Thyroid gland (tissue), 4 donors: ENCODE results near the gene CLK3. TPM values are rescaled to one million over a fixed set of nuclear protein-coding genes. Genes with fewer than 3 reads are reported as not detected.

ENCODE experiments used
- DNase-seq, 2 donors: peaks; one replicate each; pipeline ENCODE4 v3.0.0-alpha.2; 2019
- H3K27ac ChIP-seq, 3 donors: fragments of 200-600 bp; sonication (generic); 1 replicate in 2 of 3; 2 replicates in 1 of 3; pipeline ENCODE4 v1.5.1; 2016 to 2019; ENCODE audit warnings: mild to moderate bottlenecking in 1 of 3, moderate library complexity in 1 of 3
- H3K27me3 ChIP-seq: fragments of 200-600 bp; sonication (generic); one replicate; pipeline ENCODE4 v1.5.1; 2019
- H3K36me3 ChIP-seq, 2 donors: fragments of 200-600 bp; sonication (generic); one replicate each; pipeline ENCODE4 v1.5.1; 2016 to 2019
- H3K4me1 ChIP-seq, 2 donors: fragments of 200-600 bp; sonication (generic); one replicate each; pipeline ENCODE4 v1.5.1; 2017 to 2019
- H3K4me3 ChIP-seq, 3 donors: fragments of 200-600 bp; sonication (generic); replicated peaks in 1 of 3; 1 replicate in 2 of 3; 2 replicates in 1 of 3; pipeline ENCODE4 v1.5.1; 2016; ENCODE audit warnings: mild to moderate bottlenecking in 1 of 3
- H3K9me3 ChIP-seq: fragments of 200-600 bp; sonication (generic); one replicate; pipeline ENCODE4 v1.5.1; 2017
- POLR2A ChIP-seq, 2 donors: fragments of 450-650 bp; IDR thresholded peaks; one replicate each; pipeline ENCODE4 v1.6.1; 2017; ENCODE audit warnings: antibody characterized with exemption in 2 of 2, mild to moderate bottlenecking in 2 of 2, moderate library complexity in 1 of 2
- WGBS, 2 donors: methylation state at CpG; one replicate each; pipeline ENCODE4 v1.1.5; 2017; 5-methylcytosine and 5-hydroxymethylcytosine counted together
- intact Hi-C: fragments of 100-400 bp; cut with DNase I; formaldehyde crosslinking; loops from one replicate; pipeline ENCODE4 v1.15.1; 2023
- total RNA-seq, 4 donors: library from RNA; depleted of rRNA; stranded (reverse); fragments of >200 nt; gene quantifications; one replicate each; pipeline ENCODE4 v1.2.3, GENCODE V29; 2016
- TF ChIP-seq, protein P1 (sequence below), 6 experiments: fragments of 200-600 bp in 3 of 6; fragments of 450-650 bp in 3 of 6; sonication (generic) in 3 of 6; IDR thresholded peaks; one replicate each; pipeline ENCODE4 v1.5.1; 2016 to 2019; ENCODE audit warnings: antibody characterized with exemption in 6 of 6, mild to moderate bottlenecking in 2 of 6, inconsistent platforms in 1 of 6, moderate library complexity in 1 of 6

CLK3 gene
- total RNA-seq, 4 donors from 2014 or later, result 91.9 to 156 (median 120) TPM

DNA sequence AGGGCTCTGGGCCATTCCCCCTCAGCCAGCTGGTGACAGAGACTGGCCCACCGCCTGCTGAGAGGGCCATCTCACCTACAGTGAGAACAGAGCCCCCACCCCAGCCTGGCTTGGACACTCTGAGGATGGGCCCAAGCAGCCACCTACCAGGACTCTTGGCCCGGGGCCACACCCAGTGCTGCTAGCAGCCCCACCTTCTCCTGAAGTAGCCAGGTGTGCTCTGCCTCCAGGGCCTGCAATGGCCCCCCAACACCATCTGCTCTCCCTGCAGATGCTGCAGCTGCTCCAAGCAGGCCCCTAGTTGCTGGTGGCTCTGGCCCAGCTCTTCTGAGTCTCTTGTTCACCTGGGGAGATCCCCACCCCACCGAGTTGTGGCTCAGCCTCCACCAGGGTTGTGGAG, 6.8 kb upstream of the CLK3 start:
- Histone ChIP-seq H3K27me3 (no peaks in the 10 kb centered on the region), H3K36me3 (no peaks in the 10 kb centered on the region), H3K4me1 (no peaks in the 10 kb centered on the region), H3K9me3 (no peaks in the 10 kb centered on the region), H3K4me3 (no peak overlapping the region), H3K27ac (no peak overlapping the region)
- intact Hi-C loops, result no loop called here
- no peak for DNase-seq
- 86 to 100% methylated on average over 2 to 3 of the region's 3 CpGs for WGBS, 2 donors
- TF ChIP-seq, protein P1, sequence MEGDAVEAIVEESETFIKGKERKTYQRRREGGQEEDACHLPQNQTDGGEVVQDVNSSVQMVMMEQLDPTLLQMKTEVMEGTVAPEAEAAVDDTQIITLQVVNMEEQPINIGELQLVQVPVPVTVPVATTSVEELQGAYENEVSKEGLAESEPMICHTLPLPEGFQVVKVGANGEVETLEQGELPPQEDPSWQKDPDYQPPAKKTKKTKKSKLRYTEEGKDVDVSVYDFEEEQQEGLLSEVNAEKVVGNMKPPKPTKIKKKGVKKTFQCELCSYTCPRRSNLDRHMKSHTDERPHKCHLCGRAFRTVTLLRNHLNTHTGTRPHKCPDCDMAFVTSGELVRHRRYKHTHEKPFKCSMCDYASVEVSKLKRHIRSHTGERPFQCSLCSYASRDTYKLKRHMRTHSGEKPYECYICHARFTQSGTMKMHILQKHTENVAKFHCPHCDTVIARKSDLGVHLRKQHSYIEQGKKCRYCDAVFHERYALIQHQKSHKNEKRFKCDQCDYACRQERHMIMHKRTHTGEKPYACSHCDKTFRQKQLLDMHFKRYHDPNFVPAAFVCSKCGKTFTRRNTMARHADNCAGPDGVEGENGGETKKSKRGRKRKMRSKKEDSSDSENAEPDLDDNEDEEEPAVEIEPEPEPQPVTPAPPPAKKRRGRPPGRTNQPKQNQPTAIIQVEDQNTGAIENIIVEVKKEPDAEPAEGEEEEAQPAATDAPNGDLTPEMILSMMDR (IDR thresholded peaks at IDR 0.05), result no peak
- TF ChIP-seq POLR2A (IDR thresholded peaks at IDR 0.05), result no peak

DNA sequence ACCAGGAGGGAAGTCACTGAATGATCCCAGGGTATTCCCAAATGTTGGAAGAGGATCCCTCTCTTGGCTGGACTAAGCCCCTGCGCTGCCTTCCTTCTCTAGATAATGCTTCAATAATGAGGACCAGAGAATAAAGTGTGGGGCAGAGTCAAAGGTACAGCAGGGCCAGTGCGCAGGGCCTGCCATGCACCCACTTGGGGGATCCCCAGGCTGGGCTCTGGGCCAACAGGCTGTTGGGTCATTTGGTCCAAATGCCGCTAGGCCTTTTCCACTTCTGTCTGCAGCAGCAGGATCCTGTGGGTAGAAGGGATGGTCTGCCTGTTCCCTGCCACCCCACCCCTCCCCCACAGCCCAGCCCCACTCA, 5.7 kb upstream of the CLK3 start:
- 91 to 94% methylated on average over 3 of the region's 3 CpGs for WGBS, 2 donors
- Histone ChIP-seq H3K27ac (no peak overlapping the region), H3K36me3 (no peaks in the 10 kb centered on the region), H3K27me3 (no peaks in the 10 kb centered on the region), H3K4me1 (no peaks in the 10 kb centered on the region), H3K9me3 (no peaks in the 10 kb centered on the region), H3K4me3 (no peak overlapping the region)
- intact Hi-C loops, result loop anchor here (5.0 to 10.0 kb wide), 2 partner anchors 68 to 225 kb away; partner anchors contain the start of gene ARID3B
- no peak for DNase-seq
- TF ChIP-seq POLR2A (IDR thresholded peaks at IDR 0.05), result no peak
- TF ChIP-seq, protein P1 (IDR thresholded peaks at IDR 0.05), result no peak

DNA sequence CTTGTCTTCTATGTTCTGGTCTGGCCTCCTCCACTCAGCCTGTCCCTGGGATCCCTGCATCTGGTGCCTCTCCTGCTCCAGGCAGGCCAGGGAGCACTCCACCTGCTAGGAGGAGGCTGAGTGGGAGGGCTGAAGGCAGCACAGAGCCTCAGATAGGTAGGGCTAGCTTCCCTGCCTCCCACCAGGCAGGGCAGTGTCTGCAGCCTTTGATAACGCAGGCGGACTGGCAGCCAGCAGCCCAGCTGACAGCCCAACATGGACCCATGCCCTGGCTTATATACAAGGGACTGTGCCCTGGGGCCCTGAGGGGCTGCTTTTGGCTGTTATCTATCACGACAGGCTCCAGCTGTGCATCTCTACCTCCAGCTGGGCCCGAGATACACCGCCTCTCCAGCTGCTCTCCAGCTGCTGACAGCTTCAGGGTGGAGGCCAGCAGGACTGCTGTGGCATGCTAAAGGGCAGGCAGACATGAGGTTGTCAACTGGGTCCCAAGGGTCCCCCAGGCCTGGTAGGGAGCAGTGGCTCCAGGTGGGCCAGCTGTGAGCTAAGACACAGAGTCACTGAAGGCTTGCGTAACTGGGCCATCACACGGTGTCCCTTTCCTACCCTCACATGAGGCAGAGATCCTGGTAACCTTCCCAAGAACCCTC, 5.2 kb upstream of the CLK3 start:
- intact Hi-C loops, result loop anchor here (5.0 to 10.0 kb wide), 2 partner anchors 68 to 226 kb away; partner anchors contain the start of gene ARID3B
- DNase-seq, result no peak
- Histone ChIP-seq H3K4me1 (no peaks in the 10 kb centered on the region), H3K27me3 (no peaks in the 10 kb centered on the region), H3K4me3 (no peak overlapping the region), H3K9me3 (no peaks in the 10 kb centered on the region), H3K27ac (no peak overlapping the region), H3K36me3 (no peaks in the 10 kb centered on the region)
- TF ChIP-seq, protein P1 (IDR thresholded peaks at IDR 0.05), result no peak
- no peak for TF ChIP-seq POLR2A (IDR thresholded peaks at IDR 0.05)
- WGBS, 2 donors, result 79 to 82% methylated on average over 5 to 7 of the region's 7 CpGs

DNA sequence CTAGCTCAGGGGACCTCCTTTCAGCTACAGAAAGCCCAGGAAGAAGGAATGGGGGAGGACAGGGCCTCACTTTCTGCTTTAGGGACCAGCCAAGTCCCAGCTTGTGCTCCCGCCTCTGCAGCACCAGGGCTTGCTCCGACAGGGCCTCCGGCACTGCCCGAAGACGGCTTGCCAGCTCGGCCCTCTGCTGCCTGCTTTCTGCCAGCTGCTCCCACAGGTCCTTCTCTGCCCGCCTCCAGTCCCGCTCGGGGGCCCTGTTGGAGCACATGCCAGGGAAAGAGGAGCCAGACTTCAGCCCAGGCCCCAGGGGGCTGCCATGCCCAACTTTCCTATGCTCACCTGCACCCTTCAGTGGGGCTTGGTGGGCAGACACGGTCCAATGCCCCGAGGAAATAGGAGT, 4.3 kb upstream of the CLK3 start:
- H3K9me3 ChIP-seq, result no peaks in the 10 kb centered on the region
- no peak overlapping the region for H3K4me3 ChIP-seq
- H3K4me1 ChIP-seq, result peaks cover 0 to 2% of the 10 kb centered on the region in 2 donors
- DNase-seq, result no peak
- H3K27me3 ChIP-seq, result no peaks in the 10 kb centered on the region
- intact Hi-C loops, result loop anchor here (5.0 to 10.0 kb wide), 2 partner anchors 69 to 227 kb away; partner anchors contain the start of gene ARID3B
- TF ChIP-seq, protein P1 (IDR thresholded peaks at IDR 0.05), result no peak
- no peak for TF ChIP-seq POLR2A (IDR thresholded peaks at IDR 0.05)
- H3K27ac ChIP-seq, result no peak overlapping the region
- H3K36me3 ChIP-seq, result no peaks in the 10 kb centered on the region
- 85 to 91% methylated on average over 11 of the region's 11 CpGs for WGBS, 2 donors

DNA sequence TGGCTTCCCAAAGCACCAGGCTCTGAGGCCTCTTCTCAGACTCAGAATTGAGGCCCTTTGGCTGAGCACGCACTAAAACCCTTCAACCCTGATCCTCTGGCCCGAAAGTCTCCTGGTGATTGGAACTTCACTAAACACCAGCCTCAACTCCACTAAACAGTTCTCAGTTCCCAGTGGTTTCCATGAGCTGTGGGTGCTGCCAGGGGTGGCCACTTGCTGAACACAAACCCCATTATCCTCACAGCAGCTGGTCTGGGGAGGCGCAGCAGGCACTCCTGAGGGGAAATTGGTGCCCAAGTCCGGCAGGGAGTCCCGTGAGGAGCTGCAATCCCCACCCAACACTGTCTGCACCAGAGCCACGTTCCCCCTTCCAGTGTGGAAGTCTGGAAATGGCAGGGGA, 3.8 kb upstream of the CLK3 start:
- DNase-seq, result no peak
- Histone ChIP-seq H3K4me1 (peaks cover 3 to 6% of the 10 kb centered on the region in 2 donors), H3K36me3 (no peaks in the 10 kb centered on the region), H3K4me3 (no peak overlapping the region), H3K27me3 (no peaks in the 10 kb centered on the region), H3K27ac (no peak overlapping the region), H3K9me3 (no peaks in the 10 kb centered on the region)
- WGBS, 2 donors, result 76 to 84% methylated on average over 5 to 6 of the region's 6 CpGs
- TF ChIP-seq POLR2A (IDR thresholded peaks at IDR 0.05), result no peak
- TF ChIP-seq, protein P1 (IDR thresholded peaks at IDR 0.05), result no peak
- intact Hi-C loops, result loop anchor here (5.0 to 10.0 kb wide), 2 partner anchors 70 to 227 kb away; partner anchors contain the start of gene ARID3B
